A549 (cell line): ENCODE data around the gene ERICH6. TPM values are rescaled to one million over a fixed set of nuclear protein-coding genes. Genes with fewer than 3 reads are reported as not detected.

Source experiments
- ATAC-seq, 2 experiments: fragments of 200-7000 bp in 1 of 2; fragments of >200 bp in 1 of 2; cut with Nextera tagmentation in 1 of 2; cut with Tn5 transposase in 1 of 2; 3 replicates each; pipeline versions ENCODE4 v1.8.0 to v1.9.1; 2018 to 2020; ENCODE audit warnings: mild to moderate bottlenecking in 1 of 2, moderate library complexity in 1 of 2
- CTCF ChIA-PET: fragments of 300-600 bp; sonication (Branson Sonifier 250); formaldehyde crosslinking; extraction: SDS; loops from one replicate; lab custom pipeline; 2021; ENCODE audit warnings: antibody characterized with exemption, inconsistent platforms; lab: Yijun Ruan, JAX
- POLR2A ChIA-PET: fragments of 350-600 bp; formaldehyde crosslinking; extraction: SDS; loops from one replicate; lab custom pipeline; 2021; ENCODE audit warnings: antibody characterized with exemption, inconsistent platforms; lab: Yijun Ruan, JAX
- DNase-seq, 2 experiments: peaks; one replicate each; pipeline versions ENCODE4 v3.0.0 to v3.0.0-alpha.2; 2011 to 2016; ENCODE audit warnings: low read depth in 1 of 2, low spot score in 1 of 2
- FAIRE-seq: peaks from 2 replicates; lab custom pipeline; 2011; peaks lifted over from hg19 to GRCh38; lab: Jason Lieb, UNC
- H3K27ac ChIP-seq, 2 experiments: fragments of >200 bp; sonication (Bioruptor Twin); formaldehyde crosslinking; 3 replicates each; pipeline ENCODE4 v1.5.1; 2016 to 2017
- H3K4me1 ChIP-seq: fragments of >200 bp; sonication (Bioruptor Twin); formaldehyde crosslinking; 3 replicates; pipeline ENCODE4 v1.6.1; 2016
- H3K4me2 ChIP-seq: fragments of >200 bp; sonication (Bioruptor Twin); formaldehyde crosslinking; 3 replicates; pipeline ENCODE4 v1.6.1; 2016
- H3K4me3 ChIP-seq: fragments of >200 bp; sonication (Bioruptor Twin); formaldehyde crosslinking; 3 replicates; pipeline ENCODE4 v1.5.1; 2016
- H3K9me3 ChIP-seq: fragments of >200 bp; sonication (Bioruptor Twin); formaldehyde crosslinking; 3 replicates; pipeline ENCODE4 v1.6.1; 2016
- CEBPB ChIP-seq, 2 experiments: fragments of >200 bp in 1 of 2; sonication (Bioruptor Twin) in 1 of 2; formaldehyde crosslinking in 1 of 2; IDR thresholded peaks; 2 replicates each; pipeline ENCODE4 v1.6.1; 2012 to 2016
- FOSB ChIP-seq: fragments of 250-450 bp; sonication (Bioruptor Pico); IDR thresholded peaks from 2 replicates; pipeline ENCODE4 v1.5.0; 2020; ENCODE audit warnings: mild to moderate bottlenecking, moderate library complexity
- FOXS1 ChIP-seq: fragments of 250-450 bp; sonication (Bioruptor Pico); IDR thresholded peaks from 2 replicates; pipeline ENCODE4 v1.5.0; 2020; ENCODE audit warnings: mild to moderate bottlenecking, moderate library complexity
- HOXB13 ChIP-seq: fragments of 250-450 bp; sonication (Bioruptor Pico); IDR thresholded peaks from 2 replicates; pipeline ENCODE4 v1.5.0; 2020; ENCODE audit warnings: low read depth, mild to moderate bottlenecking, moderate library complexity
- JUN ChIP-seq, 2 experiments: fragments of >200 bp; sonication (Bioruptor Twin); formaldehyde crosslinking; IDR thresholded peaks; 2 replicates in 1 of 2; 3 replicates in 1 of 2; pipeline ENCODE4 v1.6.1; 2016 to 2017
- KDM5A ChIP-seq: fragments of 200-600 bp; sonication (generic); IDR thresholded peaks from 2 replicates; pipeline ENCODE4 v1.6.1; 2016; ENCODE audit warnings: antibody characterized with exemption, mild to moderate bottlenecking
- MAZ ChIP-seq: fragments of 150-350 bp; IDR thresholded peaks from 2 replicates; pipeline ENCODE4 v1.6.1; 2014; ENCODE audit warnings: antibody characterized with exemption, low read depth, low read length, borderline replicate concordance
- POLR2AphosphoS2 ChIP-seq: conservative IDR thresholded peaks from 2 replicates; pipeline ENCODE4 v1.6.1; 2012; ENCODE audit warnings: low read length, improper control_type of control experiment, inconsistent platforms
- RAD21 ChIP-seq, 2 experiments: fragments of >200 bp in 1 of 2; sonication (Bioruptor Twin) in 1 of 2; formaldehyde crosslinking in 1 of 2; IDR thresholded peaks in 1 of 2; conservative IDR thresholded peaks in 1 of 2; 2 replicates in 1 of 2; 3 replicates in 1 of 2; pipeline ENCODE4 v1.6.1; 2012 to 2018; ENCODE audit warnings: inconsistent platforms in 1 of 2
- RARB ChIP-seq: fragments of 250-450 bp; sonication (Bioruptor Pico); IDR thresholded peaks from 2 replicates; pipeline ENCODE4 v1.8.0; 2021; ENCODE audit warnings: mild to moderate bottlenecking, moderate library complexity
- RCOR1 ChIP-seq: fragments of 150-350 bp; IDR thresholded peaks from 2 replicates; pipeline ENCODE4 v1.6.1; 2014; ENCODE audit warnings: antibody characterized with exemption, low read length, low read depth
- SMC3 ChIP-seq: fragments of >200 bp; sonication (Bioruptor Twin); formaldehyde crosslinking; IDR thresholded peaks from 3 replicates; pipeline ENCODE4 v1.6.1; 2018; ENCODE audit warnings: inconsistent platforms
- TFCP2L1 ChIP-seq: fragments of 250-450 bp; sonication (Bioruptor Pico); IDR thresholded peaks from 2 replicates; pipeline ENCODE4 v1.5.0; 2021; ENCODE audit warnings: mild to moderate bottlenecking
- ZC3H11A ChIP-seq: fragments of 450-650 bp; IDR thresholded peaks from 2 replicates; pipeline ENCODE4 v1.6.1; 2014; ENCODE audit warnings: antibody characterized with exemption, mild to moderate bottlenecking
- ZSCAN20 ChIP-seq: fragments of 250-450 bp; sonication (Bioruptor Pico); IDR thresholded peaks from 2 replicates; pipeline ENCODE4 v1.8.0; 2022; ENCODE audit warnings: mild to moderate bottlenecking, moderate library complexity
- WGBS: methylation state at CpG from one replicate; pipeline ENCODE4 v1.1.6; 2017; ENCODE audit errors: missing lambda C conversion rate; 5-methylcytosine and 5-hydroxymethylcytosine counted together
- polyA plus RNA-seq, 4 experiments: library from polyadenylated mRNA; depleted of rRNA in 3 of 4; stranded (reverse); fragments of >200 nt; fragmentation: RNase III in 1 of 4; extraction: RNeasy Plus Mini Kit Qiagen cat#74134 plus additional on column Dnase treatment in 1 of 4; gene quantifications; 2 replicates in 3 of 4; 3 replicates in 1 of 4; pipeline ENCODE4 v1.2.3, GENCODE V29; 2011 to 2017
- TF ChIP-seq, protein P1 (sequence below): IDR thresholded peaks from 2 replicates; pipeline ENCODE4 v1.6.1; 2012

Gene ERICH6
- polyA plus RNA-seq, 2 of the 4 experiments (the other 2 are of a cell fraction): 0.06 TPM; not detected in 1

GRCh38 chr3:150612494-150612893 lies 91.2 kb downstream of the ERICH6 start (continued):
- TF ChIP-seq RARB (CRISPR knock-in tag) (no peak), FOXS1 (no peak), SMC3 (no peak), TFCP2L1 (no peak), ZC3H11A (no peak), RCOR1 (no peak), RAD21 (conservative IDR thresholded peaks at IDR 0.05 in 1 of 2, IDR thresholded peaks at IDR 0.05 in 1 of 2) (no peak)

DNA sequence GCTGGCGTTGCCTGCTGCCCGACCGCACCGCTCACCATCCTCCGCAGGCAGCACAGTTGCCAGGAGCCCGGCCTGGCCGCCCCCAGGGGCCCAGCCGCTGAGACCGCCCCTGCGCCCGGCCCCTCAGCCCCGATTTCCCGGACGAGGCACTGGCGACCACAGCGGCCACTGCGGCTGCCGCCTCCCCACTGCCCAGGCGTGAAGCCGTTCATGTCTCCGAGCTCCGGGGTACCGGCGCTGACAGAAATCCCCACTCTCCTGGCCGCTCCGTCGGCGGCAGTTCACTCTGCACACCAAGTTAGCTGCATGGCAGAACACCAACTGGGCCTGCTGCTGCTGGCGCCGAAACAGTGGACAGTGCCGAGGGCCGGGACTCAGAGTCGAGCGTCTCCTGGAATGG lies 92.1 kb downstream of the ERICH6 start:
- no peak for TF ChIP-seq KDM5A
- 96% methylated on average over 16 of the region's 34 CpGs for WGBS
- POLR2A ChIA-PET: interaction anchor here (1.0 kb wide), 1 partner anchor 9 kb away, joined by 4 read pairs; the partner anchor contains the start of gene SELENOT
- H3K27ac ChIP-seq: no peak overlapping the region
- no peak overlapping the region for H3K4me3 ChIP-seq
- H3K4me1 ChIP-seq: peaks cover 7% of the 10 kb centered on the region; the same call in 2 of the 3 replicates
- H3K4me2 ChIP-seq: no peak overlapping the region
- ATAC-seq (no peak), DNase-seq (no peak), FAIRE-seq (no peak)
- CTCF ChIA-PET: interaction anchor here (0.7 to 1.0 kb wide), 2 partner anchors 17 to 24 kb away, joined by 3 read pairs; no protein-coding TSS in a partner anchor
- H3K9me3 ChIP-seq: no peaks in the 10 kb centered on the region

GRCh38 chr3:150610785-150611184 lies 92.9 kb downstream of the ERICH6 start:
- Histone ChIP-seq H3K4me1 (peaks cover 7% of the 10 kb centered on the region; the same call in 2 of the 3 replicates), H3K27ac (no peak overlapping the region), H3K9me3 (no peaks in the 10 kb centered on the region), H3K4me3 (no peak overlapping the region), H3K4me2 (no peak overlapping the region)
- CTCF ChIA-PET: interaction anchor here (0.6 kb wide), 1 partner anchor 466 kb away, joined by 3 read pairs; no protein-coding TSS in a partner anchor
- no peak for FAIRE-seq
- DNase-seq: no peak
- no peak for ATAC-seq
- TF ChIP-seq, protein P1, sequence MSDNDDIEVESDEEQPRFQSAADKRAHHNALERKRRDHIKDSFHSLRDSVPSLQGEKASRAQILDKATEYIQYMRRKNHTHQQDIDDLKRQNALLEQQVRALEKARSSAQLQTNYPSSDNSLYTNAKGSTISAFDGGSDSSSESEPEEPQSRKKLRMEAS: no peak
- TF ChIP-seq CEBPB (IDR thresholded peaks at IDR 0.05): 0 out of 4 replicates have a peak, but pooled peaks of 1 of the 2 experiments have one; percentile 27
- WGBS: 33% methylated on average over 1 of the region's 1 CpG
- POLR2A ChIA-PET: interaction anchor here (1.0 kb wide), 1 partner anchor 8 kb away, joined by 4 read pairs; the partner anchor contains the start of gene SELENOT

DNA sequence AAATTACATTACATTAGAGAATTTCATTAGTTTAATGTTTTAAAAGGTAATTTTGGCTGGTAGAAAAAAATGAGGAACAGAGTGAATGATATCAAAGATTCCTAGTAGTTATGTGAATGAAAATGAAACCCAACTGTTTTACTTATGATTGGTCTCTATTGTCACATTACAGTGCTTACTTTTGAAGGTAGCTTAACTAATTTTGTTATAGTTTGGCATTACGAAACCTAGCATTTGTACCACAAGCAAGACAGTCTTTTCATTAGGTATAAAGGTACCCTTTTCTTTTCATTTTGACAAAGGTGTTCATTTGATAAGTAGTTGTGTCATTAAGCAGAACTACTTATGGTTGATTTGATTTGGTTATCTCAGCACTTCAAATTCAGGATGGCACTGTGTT lies 93.7 kb downstream of the ERICH6 start:
- no peak for DNase-seq
- CTCF ChIA-PET: no interaction called here
- 0% methylated on average over 1 of the region's 1 CpG for WGBS
- H3K9me3 ChIP-seq: no peaks in the 10 kb centered on the region
- no peak for ATAC-seq
- TF ChIP-seq POLR2AphosphoS2: no peak
- no peak for TF ChIP-seq JUN (IDR thresholded peaks at IDR 0.05)
- TF ChIP-seq MAZ: no peak
- TF ChIP-seq ZSCAN20 (CRISPR knock-in tag): no peak
- no peak for TF ChIP-seq HOXB13 (CRISPR knock-in tag)
- TF ChIP-seq FOSB (CRISPR knock-in tag): no peak
- TF ChIP-seq, all 56 proteins: peak for 0
- H3K4me3 ChIP-seq: no peak overlapping the region
- peaks cover 14% of the 10 kb centered on the region; the same call in 2 of the 3 replicates for H3K4me1 ChIP-seq
- no peak for FAIRE-seq
- POLR2A ChIA-PET: no interaction called here
- no peak overlapping the region for H3K4me2 ChIP-seq
- H3K27ac ChIP-seq: no peak overlapping the region

Other genes with a start within 250 kb of the ERICH6 start
- 78.6 and 94.7 TPM in 2 replicates for gene SERP1, start 157.4 kb downstream of the ERICH6 start, polyA plus RNA-seq (2011; rRNA removed)
- 82.9 to 85.8 TPM (median 84.3 TPM) in 3 replicates for gene SERP1, start 157.4 kb downstream of the ERICH6 start, polyA plus RNA-seq (2017; fragmentation: RNase III; extraction: RNeasy Plus Mini Kit Qiagen cat#74134 plus additional on column Dnase treatment)
- gene EIF2A, start 157.1 kb downstream of the ERICH6 start, polyA plus RNA-seq (2011; rRNA removed): 122 and 141 TPM in 2 replicates
- gene EIF2A, start 157.1 kb downstream of the ERICH6 start, polyA plus RNA-seq (2017; fragmentation: RNase III; extraction: RNeasy Plus Mini Kit Qiagen cat#74134 plus additional on column Dnase treatment): 105 to 126 TPM (median 110 TPM) in 3 replicates
- 536 and 846 TPM in 2 replicates for gene SELENOT, start 100.6 kb downstream of the ERICH6 start, polyA plus RNA-seq (2011; rRNA removed)
- gene SELENOT, start 100.6 kb downstream of the ERICH6 start, polyA plus RNA-seq (2017; fragmentation: RNase III; extraction: RNeasy Plus Mini Kit Qiagen cat#74134 plus additional on column Dnase treatment): 97.0 to 113 TPM (median 100 TPM) in 3 replicates
- 24.8 and 28.6 TPM in 2 replicates for gene SIAH2, start 59.2 kb upstream of the ERICH6 start, polyA plus RNA-seq (2011; rRNA removed)
- 10.7 to 11.4 TPM (median 11.2 TPM) in 3 replicates for gene SIAH2, start 59.2 kb upstream of the ERICH6 start, polyA plus RNA-seq (2017; fragmentation: RNase III; extraction: RNeasy Plus Mini Kit Qiagen cat#74134 plus additional on column Dnase treatment)
- gene MINDY4B, start 201.5 kb upstream of the ERICH6 start, polyA plus RNA-seq (2011; rRNA removed): not detected in 2 replicates
- gene MINDY4B, start 201.5 kb upstream of the ERICH6 start, polyA plus RNA-seq (2017; fragmentation: RNase III; extraction: RNeasy Plus Mini Kit Qiagen cat#74134 plus additional on column Dnase treatment): not detected in 3 replicates